ENCODE results near the gene FTCD. TPM values are rescaled to one million over a fixed set of nuclear protein-coding genes. Genes with fewer than 3 reads are reported as not detected.

Gene FTCD
- total and polyA plus RNA-seq, 2 of the 4 experiments (the other 2 are of a cell fraction), result 0.55 TPM; not detected in 1

- H3K9me3 ChIP-seq (ENCODE audit: control insufficient read depth, insufficient read depth, low read length), result no peaks in the 10 kb centered on the region
- DNase-seq, result peak; percentile 99
- no peaks in the 10 kb centered on the region for H3K27me3 ChIP-seq (ENCODE audit: control insufficient read depth, insufficient read depth, low read length)
- H3K23ac ChIP-seq (ENCODE audit: low read depth, low read length), result peak overlapping the region; percentile 66
- dilution Hi-C loops (cut with HindIII; ENCODE audit: low sequenced_read_pairs, unreplicated experiment), result no loop called here
- peak overlapping the region; percentile 94 for H3K56ac ChIP-seq (ENCODE audit: extremely low read depth, insufficient read depth, low read length)
- H3K4me2 ChIP-seq (ENCODE audit: low read depth, low read length), result peak overlapping the region; percentile 69
- H4K20me1 ChIP-seq (ENCODE audit: insufficient read depth, low read length), result 0 out of 2 replicates have a peak, but pooled peaks cover 3% of the 10 kb centered on the region
- ChIA-PET CTCF (no interaction called here), POLR2A (ENCODE audit: unreplicated experiment) (interaction anchor here (0.6 to 1.3 kb wide), 7 partner anchors 13 to 134 kb away, joined by 3 to 6 read pairs (median 4); no protein-coding TSS in a partner anchor)
- peaks cover 25% of the 10 kb centered on the region for H3K9me1 ChIP-seq (ENCODE audit: insufficient read depth, low read length)
- peak overlapping the region; percentile 99 for H2AK5ac ChIP-seq (ENCODE audit: low read depth, low read length)
- peak overlapping the region; percentile 89; the same call in 2 of the 3 replicates for H2BK15ac ChIP-seq (ENCODE audit: low read depth, low read length)
- peak overlapping the region; percentile 96 for H2BK20ac ChIP-seq (ENCODE audit: low read depth, low read length)
- peak overlapping the region; percentile 72 for H3K18ac ChIP-seq (ENCODE audit: low read depth, low read length)
- H3K4ac ChIP-seq (ENCODE audit: low read depth, low read length), result peak overlapping the region; percentile 99
- peak overlapping the region; percentile 92 for H2AK9ac ChIP-seq (replicated peaks; ENCODE audit: low read depth, low read length, poor library complexity)
- peaks cover 6 to 55% of the 10 kb centered on the region in 2 experiments; a peak in 3 of 4 replicates for H3K79me1 ChIP-seq (ENCODE audit: low read depth in 1 of 2, low read length in 2 of 2)
- H2BK120ac ChIP-seq (ENCODE audit: low read depth, low read length), result peak overlapping the region; percentile 98
- no TSS peak for BruUV-seq (replicated peaks)
- ATAC-seq (ENCODE audit: low read depth), result peak; percentile 86
- H3K14ac ChIP-seq (replicated peaks; ENCODE audit: low read depth, low read length), result peak overlapping the region; percentile 95
- H2AFZ ChIP-seq (replicated peaks; ENCODE audit: low read length, poor library complexity), result peak overlapping the region; percentile 76
- in situ Hi-C loops (cut with MboI; ENCODE audit: low sequenced_read_pairs), result loop anchor here (5.0 kb wide), 1 partner anchor 120 kb away; no protein-coding TSS in a partner anchor
- peak overlapping the region; percentile 98 for H4K91ac ChIP-seq (ENCODE audit: insufficient read depth, low read depth, low read length)
- H3K4me3 ChIP-seq (ENCODE audit: insufficient read depth, low read depth, low read length), result peak overlapping the region; percentile 28
- peak overlapping the region; percentile 87 for H2BK5ac ChIP-seq (ENCODE audit: low read depth, low read length, poor library complexity, severe bottlenecking)
- intact Hi-C loops (cut with micrococcal nuclease), result loop anchor here (1.0 kb wide), 1 partner anchor 43 kb away; no protein-coding TSS in a partner anchor
- H3K4me1 ChIP-seq (ENCODE audit: control insufficient read depth, insufficient read depth, low read length), result peaks cover 24% of the 10 kb centered on the region
- peak overlapping the region; percentile 63 for H4K5ac ChIP-seq (ENCODE audit: low read depth, low read length)
- peak overlapping the region; percentile 66 for H3K9ac ChIP-seq (ENCODE audit: low read depth, low read length)
- peak overlapping the region; percentile 92 for H3K27ac ChIP-seq (ENCODE audit: insufficient read depth, low read length)
- H4K8ac ChIP-seq (ENCODE audit: low read depth in 2 of 2, low read length in 2 of 2), result peak overlapping the region; percentile 70 to 90
- 8% methylated on average over 5 of the region's 23 CpGs; no CpG with 5 or more reads in 1 of the 2 experiments for WGBS, 2 experiments (ENCODE audit: extremely low coverage in 2 of 2, insufficient read length in 1 of 2)
- no peaks in the 10 kb centered on the region for H3K36me3 ChIP-seq (ENCODE audit: control insufficient read depth, insufficient read depth, low read length)
- peak; percentile 45; the same call in 1 of the 2 replicates for TF ChIP-seq MAFK (IDR thresholded peaks at IDR 0.05; ENCODE audit: low read depth, low read length)
- TF ChIP-seq RCOR1 (IDR thresholded peaks at IDR 0.05; ENCODE audit: insufficient replicate concordance, low read length), result no peak
- TF ChIP-seq POLR2A (IDR thresholded peaks at IDR 0.05; ENCODE audit: low read depth, low read length), result peak; percentile 76
- TF ChIP-seq RAD21 (IDR thresholded peaks at IDR 0.05; ENCODE audit: low read length), result peak; percentile 22; the same call in 1 of the 2 replicates
- peak; percentile 78; the same call in 1 of the 2 replicates for TF ChIP-seq MXI1 (IDR thresholded peaks at IDR 0.05; ENCODE audit: borderline replicate concordance, low read depth, low read length)
- peak; percentile 84 for TF ChIP-seq FOS (IDR thresholded peaks at IDR 0.05; ENCODE audit: low read depth, low read length)
- no peak; the same call in 1 of the 2 replicates for TF ChIP-seq CHD1 (IDR thresholded peaks at IDR 0.05; ENCODE audit: low read depth, low read length)
- TF ChIP-seq NFE2L2 (IDR thresholded peaks at IDR 0.05; ENCODE audit: low read depth, low read length), result peak; percentile 27; the same call in 1 of the 2 replicates
- TF ChIP-seq MAZ (IDR thresholded peaks at IDR 0.05; ENCODE audit: borderline replicate concordance, low read depth, low read length), result no peak; the same call in 1 of the 2 replicates
- no peak for TF ChIP-seq SMC3 (IDR thresholded peaks at IDR 0.05; ENCODE audit: low read depth, low read length)
- no peak for TF ChIP-seq RFX5 (IDR thresholded peaks at IDR 0.05; ENCODE audit: low read depth, low read length)
- 0 out of 2 replicates have a peak, but pooled peaks have one; percentile 0 for TF ChIP-seq CTCF (conservative IDR thresholded peaks at IDR 0.05; ENCODE audit: low read depth, low read length)
- peak; percentile 90 for TF ChIP-seq USF2 (IDR thresholded peaks at IDR 0.05; ENCODE audit: low read depth, low read length)
These were observed 63.2 kb downstream of the FTCD start for GRCh38 chr21:46092026-46092764.
